Mesenteric fat pad (tissue), 1 donor: ENCODE data around the gene RPS10. TPM values are rescaled to one million over a fixed set of nuclear protein-coding genes. Genes with fewer than 3 reads are reported as not detected.
A peak's percentile ranks its signal among the peaks of the same experiment; 100 is the strongest.
"Not testable (repeated sequence)": the region's sequence is repeated elsewhere in the genome, so short reads cannot be mapped to it uniquely, and the experiment has no call there.

Source experiments
- DNase-seq: peaks from one replicate; pipeline ENCODE4 v3.0.0-alpha.2; 2020; ENCODE audit warnings: low spot score
- total RNA-seq: library from RNA; stranded (reverse); fragmentation: NEBNext Ultra II Directional; extraction: Animal tissue kit (Norgen Biotek cat#: 25700); gene quantifications from one replicate; pipeline ENCODE4 v1.2.1, GENCODE V29; 2021
- donor health status: DM: yes; HTN: yes; CAD: no.

Gene RPS10
- total RNA-seq, 1 donor from 2014 or later = 875 TPM

DNA sequence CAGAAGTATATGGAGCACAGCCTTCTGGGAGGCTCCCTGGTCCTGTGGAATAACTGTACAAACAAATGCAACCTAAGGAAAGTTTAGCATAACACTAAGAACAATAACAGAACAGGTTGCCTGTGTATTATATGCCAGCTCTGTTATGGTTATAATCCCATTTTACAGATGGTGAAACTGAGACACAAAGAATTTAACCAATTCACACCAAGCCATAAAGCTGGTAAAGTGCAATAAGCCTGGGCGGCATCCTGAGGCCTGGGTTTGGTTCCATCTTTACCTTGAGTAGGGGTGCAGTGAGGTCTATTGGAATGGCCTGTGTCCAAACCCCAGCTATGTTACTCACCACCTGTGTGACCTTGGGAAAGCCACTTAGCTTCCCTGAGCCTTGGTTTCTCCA lies 25.3 kb upstream of the RPS10 start:
- no peak for DNase-seq

GRCh38 chr6:34447910-34448309 lies 22.0 kb upstream of the RPS10 start:
- DNase-seq = no peak

DNA sequence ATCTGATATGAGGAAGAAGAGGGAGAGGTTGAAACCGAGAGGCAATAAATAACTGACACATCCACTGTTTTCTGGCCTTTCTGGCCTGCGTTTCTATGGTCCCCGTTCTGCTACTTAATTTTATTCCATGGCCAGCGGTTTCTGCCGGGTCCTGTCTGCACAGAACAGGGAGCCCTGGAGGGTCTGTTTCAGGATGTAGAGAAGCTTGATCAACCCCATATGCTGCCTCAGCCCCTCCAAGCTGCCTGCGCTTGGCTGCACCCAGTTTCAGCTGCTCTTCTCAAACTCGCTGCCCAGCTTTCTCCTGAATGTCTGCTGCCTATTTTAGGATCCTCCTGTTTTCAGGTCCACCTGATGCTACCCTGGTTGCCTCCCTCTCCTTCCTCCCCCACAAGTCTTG lies 21.5 kb upstream of the RPS10 start:
- DNase-seq = no peak

DNA sequence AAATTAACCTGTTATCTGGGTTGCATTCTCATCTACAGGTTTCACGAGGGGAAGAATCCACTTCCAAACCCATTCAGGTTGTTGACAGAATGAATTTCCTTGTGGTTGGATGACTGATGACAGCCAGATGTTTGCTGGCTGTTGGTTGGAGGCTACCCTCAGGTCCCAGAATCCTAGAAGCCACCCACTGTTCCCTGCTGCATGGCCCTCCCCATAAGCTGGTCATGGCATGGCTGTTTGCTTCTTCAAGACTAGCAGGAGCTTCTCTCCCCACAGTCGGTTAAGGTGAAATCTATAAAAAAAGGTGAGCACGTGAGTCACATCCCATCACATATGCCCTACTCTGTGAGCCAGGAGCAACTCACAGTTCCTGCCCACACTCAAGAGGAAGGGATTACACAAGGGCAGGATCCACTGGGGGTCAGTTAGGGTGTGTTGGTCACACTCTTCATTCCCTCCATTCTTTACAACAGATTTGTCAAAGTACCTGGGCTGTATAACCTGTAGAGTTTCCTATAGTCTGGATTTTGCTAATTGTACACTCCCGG lies 19.5 kb upstream of the RPS10 start:
- no peak for DNase-seq

DNA sequence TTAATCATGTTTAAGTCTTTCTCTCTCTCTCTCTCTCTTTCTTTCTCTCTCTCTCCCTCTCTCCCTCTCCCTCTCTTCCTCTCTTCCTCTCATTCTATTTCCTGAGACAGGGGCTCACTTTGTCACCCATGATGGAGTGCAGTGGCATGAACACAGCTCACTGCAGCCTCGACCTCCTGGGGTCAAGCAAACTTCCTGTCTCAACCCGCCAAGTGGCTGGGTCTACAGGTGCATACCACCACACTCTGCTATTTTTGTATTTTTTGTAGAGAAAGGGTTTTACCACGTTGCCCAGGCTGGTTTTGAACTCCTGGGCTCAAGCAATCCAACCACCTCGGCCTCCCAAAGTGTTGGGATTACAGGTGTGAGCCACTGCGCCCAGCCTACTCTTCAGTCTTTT lies 15.7 kb upstream of the RPS10 start:
- no peak for DNase-seq

GRCh38 chr6:34439442-34439841 lies 13.6 kb upstream of the RPS10 start:
- DNase-seq = no peak

- no peak for DNase-seq
Observed at GRCh38 chr6:34438705-34439104, 12.8 kb upstream of the RPS10 start.

GRCh38 chr6:34437644-34437970 lies 11.7 kb upstream of the RPS10 start:
- no peak for DNase-seq

- DNase-seq = no peak
Observed at GRCh38 chr6:34436803-34437643, 11.2 kb upstream of the RPS10 start.

GRCh38 chr6:34435916-34436315 lies 10.0 kb upstream of the RPS10 start:
- DNase-seq = no peak

DNA sequence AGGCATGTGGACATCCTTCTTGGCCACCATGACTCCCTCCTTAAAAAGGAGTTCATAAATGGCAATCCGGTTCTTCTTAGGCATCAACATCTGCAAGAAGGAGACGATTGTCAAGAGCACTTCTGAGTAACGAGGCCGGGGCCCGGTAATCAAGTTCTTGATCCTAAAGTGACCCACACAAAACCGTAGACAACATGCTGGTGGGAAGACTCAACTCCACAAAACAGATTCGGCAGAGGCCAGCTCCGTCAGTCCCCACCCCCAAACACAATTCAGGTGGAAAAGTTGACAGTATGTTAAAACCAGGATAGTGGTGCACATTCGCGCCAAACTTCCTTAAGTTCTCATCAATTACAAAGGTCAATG lies 754 bp downstream of the RPS10 start:
- DNase-seq = no peak

GRCh38 chr6:34424200-34425131 lies 1.4 kb downstream of the RPS10 start:
- no peak for DNase-seq

GRCh38 chr6:34423254-34423653 lies 2.6 kb downstream of the RPS10 start:
- no peak for DNase-seq

DNA sequence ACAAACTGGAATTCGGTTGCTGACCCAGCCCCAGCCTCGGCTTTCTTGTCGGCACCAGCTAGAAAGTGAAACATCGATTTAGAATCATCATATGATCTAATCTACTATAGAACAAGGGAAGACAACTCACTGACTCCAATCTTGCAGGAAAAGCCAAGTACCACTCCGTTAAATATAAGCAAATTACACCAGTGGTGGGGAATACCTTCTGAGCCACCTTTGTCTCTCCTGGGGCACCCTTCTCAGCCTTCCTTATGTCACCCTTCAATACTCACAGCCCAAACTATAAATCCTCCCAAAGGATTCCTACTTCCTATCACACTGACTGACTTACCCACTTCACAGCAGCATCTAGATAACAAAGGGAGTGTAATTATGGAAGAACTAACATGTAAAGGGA lies 7.5 kb downstream of the RPS10 start:
- DNase-seq = no peak

- DNase-seq = no peak
Observed at GRCh38 chr6:34416877-34417371, 8.9 kb downstream of the RPS10 start.

- DNase-seq = no peak
Observed at GRCh38 chr6:34414999-34415858, 10.6 kb downstream of the RPS10 start.

DNA sequence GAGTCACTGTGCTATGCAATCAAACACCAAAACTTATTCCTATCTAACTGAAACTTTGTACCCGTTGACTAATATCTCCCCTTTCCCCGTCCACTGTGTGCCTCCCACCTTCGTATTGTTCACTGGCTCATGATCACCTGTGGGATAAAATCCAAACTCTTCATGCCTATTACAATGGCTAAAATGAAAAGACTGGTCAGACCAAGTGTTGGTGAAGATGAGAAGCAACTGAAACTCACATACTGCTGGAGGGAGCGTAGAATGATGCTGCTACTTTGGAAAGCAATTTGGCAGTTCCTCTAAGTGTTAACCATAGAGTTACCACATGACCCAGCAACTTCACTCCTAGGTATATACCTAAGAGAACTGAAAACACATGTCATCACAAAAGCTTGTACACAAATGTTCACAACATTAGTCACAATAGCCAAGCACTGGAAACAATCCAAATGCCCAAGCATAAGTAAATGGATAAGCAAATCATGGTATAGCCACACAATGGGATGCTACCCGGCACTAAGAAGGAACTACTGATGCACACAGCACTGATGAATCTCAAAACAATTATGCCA lies 13.1 kb downstream of the RPS10 start:
- DNase-seq = no peak

DNA sequence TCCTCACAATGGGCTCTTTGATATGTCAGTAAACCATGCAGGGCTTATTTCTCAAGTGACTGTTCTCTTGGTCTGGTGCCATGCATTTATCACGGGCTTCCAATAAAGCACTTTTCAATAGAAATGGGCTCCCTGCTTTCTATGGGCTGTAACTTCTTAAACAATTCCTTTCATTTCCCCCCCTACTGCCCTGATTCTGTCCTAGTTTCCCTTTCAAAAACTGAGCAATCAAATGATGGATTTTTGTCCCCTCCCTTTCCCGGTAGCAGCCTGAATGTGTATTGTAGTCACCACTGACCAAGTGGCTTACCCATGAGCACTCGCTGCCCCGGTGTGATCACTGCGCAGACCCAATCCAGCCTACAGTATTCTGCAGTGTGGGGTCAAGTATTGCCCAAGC lies 13.9 kb downstream of the RPS10 start:
- no peak for DNase-seq

GRCh38 chr6:34407915-34408314 lies 18.0 kb downstream of the RPS10 start:
- DNase-seq = not testable (repeated sequence)

GRCh38 chr6:34396518-34396917 lies 29.4 kb downstream of the RPS10 start:
- DNase-seq = no peak

DNA sequence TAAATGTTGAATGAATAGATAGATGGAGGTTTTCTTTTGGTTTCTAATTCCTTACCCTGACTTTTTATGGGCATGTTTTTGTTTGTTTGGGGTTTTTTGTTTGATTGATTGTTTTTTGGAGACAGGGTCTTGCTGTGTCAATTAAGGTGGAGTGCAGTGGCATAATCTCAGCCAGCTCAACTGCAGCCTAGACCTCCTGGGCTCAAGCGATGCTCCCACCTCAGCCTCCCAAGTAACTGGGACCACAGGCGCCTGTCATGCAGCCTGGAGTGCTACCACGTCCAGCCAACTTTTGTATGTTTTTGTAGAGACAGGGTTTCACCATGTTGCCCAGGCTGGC lies 31.9 kb downstream of the RPS10 start:
- peak; percentile 6 for DNase-seq
